ENCODE data around the gene TBX1. TPM values are rescaled to one million over a fixed set of nuclear protein-coding genes. Genes with fewer than 3 reads are reported as not detected.
"Not testable (repeated sequence)": the region's sequence is repeated elsewhere in the genome, so short reads cannot be mapped to it uniquely, and the experiment has no call there.

The TBX1 gene
- total and polyA plus RNA-seq, 8 donors, result 0.43 to 1.1 (median 0.68) TPM; not detected in 4

- TF ChIP-seq POLR2A (IDR thresholded peaks at IDR 0.05) (no peak), CTCF (IDR thresholded peaks at IDR 0.05) (no peak), EP300 (IDR thresholded peaks at IDR 0.05) (no peak), POLR2AphosphoS5 (IDR thresholded peaks at IDR 0.05) (no peak)
- Histone ChIP-seq H3K4me3 (peak overlapping the region; percentile 23 to 49 (median 35)), H3K27me3 (peaks cover 0 to 80% (median 52%) of the 10 kb centered on the region in 3 donors)
These were observed 36.4 kb upstream of the TBX1 start for GRCh38 chr22:19723983-19724827.

GRCh38 chr22:19724927-19725661, 35.5 kb upstream of the TBX1 start:
- TF ChIP-seq CTCF (IDR thresholded peaks at IDR 0.05) (no peak), POLR2AphosphoS5 (IDR thresholded peaks at IDR 0.05) (no peak), EP300 (IDR thresholded peaks at IDR 0.05) (no peak), POLR2A (IDR thresholded peaks at IDR 0.05) (no peak)
- DNase-seq, result no peak
- Histone ChIP-seq H3K36me3 (peaks cover 0 to 30% (median 15%) of the 10 kb centered on the region in 4 donors), H3K9me3 (no peaks in the 10 kb centered on the region), H3K27me3 (peaks cover 0 to 71% (median 46%) of the 10 kb centered on the region in 3 donors), H3K27ac (no peak overlapping the region), H3K4me3 (no peak overlapping the region), H3K4me1 (peaks cover 24 to 34% (median 27%) of the 10 kb centered on the region in 4 donors)
- intact Hi-C loops (cut with DNase I; ENCODE audit: low total_unique reads), result no loop called here
- WGBS, 5 donors, result 72 to 78% (median 76%) methylated on average over 41 to 45 of the region's 45 CpGs

More at GRCh38 chr22:19723983-19724827, 36.4 kb upstream of the TBX1 start:
- Histone ChIP-seq H3K36me3 (peaks cover 0 to 32% (median 16%) of the 10 kb centered on the region in 4 donors), H3K4me1 (peaks cover 22 to 36% (median 30%) of the 10 kb centered on the region in 4 donors), H3K27ac (no peak overlapping the region), H3K9me3 (no peaks in the 10 kb centered on the region)
- 3 to 26% (median 9%) methylated on average over 32 to 89 of the region's 89 CpGs for WGBS, 5 donors
- peak in 1 of 2 donors; percentile 75 for DNase-seq
- intact Hi-C loops (cut with DNase I; ENCODE audit: low total_unique reads), result no loop called here

GRCh38 chr22:19726064-19726788, 34.4 kb upstream of the TBX1 start:
- 80 to 87% (median 86%) methylated on average over 75 to 96 of the region's 96 CpGs for WGBS, 5 donors
- intact Hi-C loops (cut with DNase I; ENCODE audit: low total_unique reads); DNase-seq; H3K9me3 ChIP-seq; H3K27ac ChIP-seq; H3K4me3 ChIP-seq: not testable (repeated sequence)
- H3K36me3 ChIP-seq, result peaks cover 0 to 19% (median 10%) of the 10 kb centered on the region in 4 donors
- H3K27me3 ChIP-seq, result peaks cover 0 to 63% (median 46%) of the 10 kb centered on the region in 3 donors
- peaks cover 30 to 46% (median 37%) of the 10 kb centered on the region in 4 donors for H3K4me1 ChIP-seq

- Histone ChIP-seq H3K36me3 (peaks cover 0 to 6% (median 2%) of the 10 kb centered on the region in 4 donors), H3K27me3 (peaks cover 0 to 55% (median 34%) of the 10 kb centered on the region in 3 donors), H3K27ac (no peak overlapping the region), H3K4me3 (no peak overlapping the region), H3K4me1 (peaks cover 24 to 33% (median 31%) of the 10 kb centered on the region in 4 donors), H3K9me3 (no peaks in the 10 kb centered on the region)
- WGBS, 5 donors, result 63 to 71% (median 64%) methylated on average over 56 to 61 of the region's 61 CpGs
- no peak for DNase-seq
- intact Hi-C loops (cut with DNase I; ENCODE audit: low total_unique reads), result no loop called here
- no peak for TF ChIP-seq EP300 (IDR thresholded peaks at IDR 0.05)
- TF ChIP-seq POLR2A (IDR thresholded peaks at IDR 0.05), result no peak
- no peak for TF ChIP-seq CTCF (IDR thresholded peaks at IDR 0.05)
- no peak for TF ChIP-seq POLR2AphosphoS5 (IDR thresholded peaks at IDR 0.05)
These were observed 33.0 kb upstream of the TBX1 start for GRCh38 chr22:19727310-19728150.

Measured in stomach (tissue), 9 donors.